ENCODE data around the gene EDC4. TPM values are rescaled to one million over a fixed set of nuclear protein-coding genes. Genes with fewer than 3 reads are reported as not detected.

EDC4 gene
- total and polyA plus RNA-seq, 2 of the 8 experiments (the other 6 are each of a cell fraction or from before 2014, with no cell fraction given), result 58.5 to 72.7 TPM

- TF ChIP-seq KDM5A (IDR thresholded peaks at IDR 0.05; ENCODE audit: low read length) (0 out of 2 replicates have a peak, but pooled peaks have one; percentile 56), EZH2 (IDR thresholded peaks at IDR 0.05; ENCODE audit: low read depth, low read length, severe bottlenecking) (no peak)
Observed at GRCh38 chr16:67892899-67893742, 20.3 kb downstream of the EDC4 start, which contains the start of gene PSKH1 (continued).

Data from H1 (cell line).